ENCODE measurements around the gene POLR2J3.
"Not testable (repeated sequence)": the region's sequence is repeated elsewhere in the genome, so short reads cannot be mapped to it uniquely, and the experiment has no call there.

POLR2J3 gene

DNA sequence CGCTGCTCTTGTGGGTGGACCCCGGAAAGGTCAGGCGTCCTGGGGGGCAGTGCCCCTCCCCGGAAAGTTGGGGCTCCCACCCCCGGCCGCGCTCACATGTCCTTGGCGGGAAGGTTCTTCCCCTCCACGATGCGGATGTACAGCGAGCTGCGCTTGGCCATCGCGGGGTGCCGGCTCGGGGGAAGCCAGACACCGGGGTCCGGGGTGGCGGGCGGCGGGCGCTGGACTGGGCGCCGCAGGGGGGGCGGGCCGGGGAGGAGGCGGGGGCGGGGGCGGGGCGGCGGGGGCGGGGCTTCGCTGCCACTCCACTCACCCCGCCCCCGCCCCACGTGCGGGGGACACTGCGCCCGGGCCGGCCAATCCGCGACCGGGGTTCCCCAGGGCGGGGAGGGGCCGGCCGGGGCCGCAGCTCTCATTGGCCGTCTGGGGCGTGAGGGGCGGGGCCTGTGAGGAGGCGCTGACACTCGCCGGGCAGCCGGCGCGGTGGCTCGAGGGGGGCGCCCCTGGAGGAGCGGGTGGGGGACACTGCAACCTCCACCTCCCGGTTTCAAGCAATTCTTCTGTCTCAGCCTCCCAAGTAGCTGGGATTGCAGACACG is 54.7 kb downstream of the POLR2J3 start, which contains the start of gene RASA4B:
Gene RASA4B (minus strand): TSS at position 228 of the 598 bp plus-strand sequence. CDS start 67 bp downstream, at position 161.
- DNase-seq = not testable (repeated sequence)
